Calu3 (cell line): ENCODE measurements around the gene SNTG2. TPM values are rescaled to one million over a fixed set of nuclear protein-coding genes. Genes with fewer than 3 reads are reported as not detected.

Source experiments
- BruUV-seq: library from RNA; stranded (reverse); fragments of 400-500 nt; replicated peaks from 2 replicates; lab custom pipeline; 2021; lab: Mats Ljungman, UMichigan
- CTCF ChIA-PET: fragments of 300-600 bp; sonication (Branson Sonifier 250); formaldehyde crosslinking; loops from one replicate; lab custom pipeline; 2022; ENCODE audit warnings: antibody characterized with exemption; lab: Charles Lee
- DNase-seq: peaks from one replicate; pipeline ENCODE4 v3.0.0; 2022
- H3K27ac Mint-ChIP-seq: one replicate; pipeline ENCODE4 v1.8.0; 2022; ENCODE audit warnings: mixed read lengths; ENCODE audit not compliant: unreplicated experiment
- H3K27me3 Mint-ChIP-seq: one replicate; pipeline ENCODE4 v1.8.0; 2022; ENCODE audit warnings: mixed read lengths; ENCODE audit not compliant: unreplicated experiment
- H3K36me3 Mint-ChIP-seq: one replicate; pipeline ENCODE4 v1.8.0; 2022; ENCODE audit warnings: mild to moderate bottlenecking, moderate library complexity, mixed read lengths; ENCODE audit not compliant: insufficient read depth, unreplicated experiment
- H3K4me1 Mint-ChIP-seq: one replicate; pipeline ENCODE4 v1.8.0; 2022; ENCODE audit warnings: mild to moderate bottlenecking, low read depth, mixed read lengths; ENCODE audit not compliant: unreplicated experiment
- H3K4me3 Mint-ChIP-seq: one replicate; pipeline ENCODE4 v1.8.0; 2022; ENCODE audit warnings: mild to moderate bottlenecking, low read depth, moderate library complexity, mixed read lengths; ENCODE audit not compliant: unreplicated experiment
- H3K9me3 Mint-ChIP-seq: one replicate; pipeline ENCODE4 v1.8.0; 2022; ENCODE audit warnings: low read depth, mixed read lengths; ENCODE audit not compliant: unreplicated experiment
- intact Hi-C: fragments of 100-400 bp; cut with micrococcal nuclease; formaldehyde crosslinking; loops from one replicate; pipeline ENCODE4 v1.10.0; 2022; ENCODE audit not compliant: unreplicated experiment
- total RNA-seq: library from RNA; stranded (reverse); gene quantifications from 2 replicates; pipeline ENCODE4 v1.2.3, GENCODE V29; 2022
- TF ChIP-seq, protein P1 (sequence below): fragments of 200-600 bp; IDR thresholded peaks from one replicate; pipeline ENCODE4 v1.8.0; 2022; ENCODE audit warnings: antibody characterized with exemption; ENCODE audit not compliant: unreplicated experiment

The SNTG2 gene
- total RNA-seq, 1 experiment from 2014 or later: not detected

GRCh38 chr2:1301056-1301455 is 350.4 kb downstream of the SNTG2 start:
- BruUV-seq: no TSS peak
- H3K27me3 Mint-ChIP-seq: no peaks in the 10 kb centered on the region
- H3K27ac Mint-ChIP-seq: no peak overlapping the region
- H3K4me3 Mint-ChIP-seq: no peak overlapping the region
- H3K36me3 Mint-ChIP-seq: no peaks in the 10 kb centered on the region
- TF ChIP-seq, protein P1, sequence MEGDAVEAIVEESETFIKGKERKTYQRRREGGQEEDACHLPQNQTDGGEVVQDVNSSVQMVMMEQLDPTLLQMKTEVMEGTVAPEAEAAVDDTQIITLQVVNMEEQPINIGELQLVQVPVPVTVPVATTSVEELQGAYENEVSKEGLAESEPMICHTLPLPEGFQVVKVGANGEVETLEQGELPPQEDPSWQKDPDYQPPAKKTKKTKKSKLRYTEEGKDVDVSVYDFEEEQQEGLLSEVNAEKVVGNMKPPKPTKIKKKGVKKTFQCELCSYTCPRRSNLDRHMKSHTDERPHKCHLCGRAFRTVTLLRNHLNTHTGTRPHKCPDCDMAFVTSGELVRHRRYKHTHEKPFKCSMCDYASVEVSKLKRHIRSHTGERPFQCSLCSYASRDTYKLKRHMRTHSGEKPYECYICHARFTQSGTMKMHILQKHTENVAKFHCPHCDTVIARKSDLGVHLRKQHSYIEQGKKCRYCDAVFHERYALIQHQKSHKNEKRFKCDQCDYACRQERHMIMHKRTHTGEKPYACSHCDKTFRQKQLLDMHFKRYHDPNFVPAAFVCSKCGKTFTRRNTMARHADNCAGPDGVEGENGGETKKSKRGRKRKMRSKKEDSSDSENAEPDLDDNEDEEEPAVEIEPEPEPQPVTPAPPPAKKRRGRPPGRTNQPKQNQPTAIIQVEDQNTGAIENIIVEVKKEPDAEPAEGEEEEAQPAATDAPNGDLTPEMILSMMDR: no peak
- no peak for DNase-seq
- intact Hi-C loops: no loop called here
- CTCF ChIA-PET: no interaction called here
- no peaks in the 10 kb centered on the region for H3K4me1 Mint-ChIP-seq
- peaks cover 21% of the 10 kb centered on the region for H3K9me3 Mint-ChIP-seq

DNA sequence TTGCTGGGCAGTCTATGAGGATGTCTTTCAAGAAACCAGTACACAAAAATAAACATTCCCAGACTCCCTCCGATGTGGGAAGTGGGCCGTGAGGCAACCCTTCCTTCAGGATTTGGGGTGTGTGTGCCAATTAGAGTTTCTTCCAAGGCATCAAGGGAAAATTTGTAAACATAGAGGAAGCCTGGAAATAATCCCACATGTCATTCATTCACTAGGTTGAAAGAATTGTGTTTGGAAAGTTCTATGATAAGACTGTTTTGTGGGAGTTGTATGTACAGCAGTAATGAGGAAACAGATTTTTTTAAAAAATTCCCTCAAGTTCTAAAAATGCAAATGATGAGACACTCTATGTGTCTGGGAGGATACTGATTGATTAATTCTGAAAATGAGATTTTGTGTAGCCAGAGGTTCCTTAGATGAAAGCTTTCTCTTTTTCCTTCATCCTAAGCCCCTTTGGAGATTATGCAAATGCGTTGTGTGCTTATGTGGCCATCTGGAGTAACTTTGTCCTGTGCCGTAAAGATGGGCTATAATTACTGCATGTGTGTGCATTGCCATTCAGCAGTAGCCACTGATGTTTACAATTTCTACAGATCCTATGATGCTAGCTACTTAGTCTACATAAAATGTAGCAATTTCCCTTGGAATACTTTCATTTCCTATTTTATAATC is 354.8 kb downstream of the SNTG2 start:
- no peak for DNase-seq
- Mint-ChIP-seq H3K4me3 (no peak overlapping the region), H3K27me3 (no peaks in the 10 kb centered on the region), H3K27ac (no peak overlapping the region), H3K36me3 (no peaks in the 10 kb centered on the region), H3K9me3 (peaks cover 32% of the 10 kb centered on the region), H3K4me1 (no peaks in the 10 kb centered on the region)
- CTCF ChIA-PET: no interaction called here
- BruUV-seq: no TSS peak
- intact Hi-C loops: no loop called here
- TF ChIP-seq, protein P1: no peak

DNA sequence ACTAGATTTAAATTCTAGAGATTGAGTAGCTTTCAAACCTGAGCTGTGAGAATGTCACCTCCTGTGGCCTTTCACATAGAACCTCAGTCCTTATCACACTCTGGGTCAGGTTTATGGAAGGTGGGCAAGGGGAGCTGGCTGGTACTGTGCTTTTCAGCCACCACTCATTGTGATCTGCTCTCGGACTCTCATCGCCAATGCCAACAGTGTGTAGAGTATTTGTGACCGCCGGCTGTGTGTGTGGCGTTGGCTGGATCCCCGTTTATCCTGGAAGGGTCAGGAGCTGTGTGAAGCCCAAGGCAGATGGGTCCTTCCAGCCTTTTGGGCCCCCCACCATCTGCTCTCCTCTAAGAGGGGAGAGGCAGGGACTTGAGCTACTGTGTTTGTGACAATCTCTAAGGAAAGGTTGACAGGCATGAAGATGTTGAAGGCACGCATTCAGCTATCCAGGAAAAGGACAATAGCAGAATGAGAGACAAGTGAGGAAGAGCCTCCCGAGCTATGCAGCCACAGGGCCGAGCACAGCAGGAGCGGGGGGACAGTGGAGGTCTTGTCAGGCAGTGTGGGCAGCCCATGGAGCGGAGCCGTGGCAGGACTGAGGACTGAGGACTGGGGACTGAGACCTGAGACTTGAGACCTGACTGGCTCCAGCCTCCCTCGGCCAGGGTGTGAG is 355.5 kb downstream of the SNTG2 start:
- intact Hi-C loops: no loop called here
- DNase-seq: no peak
- no peaks in the 10 kb centered on the region for H3K36me3 Mint-ChIP-seq
- peaks cover 31% of the 10 kb centered on the region for H3K9me3 Mint-ChIP-seq
- H3K27ac Mint-ChIP-seq: no peak overlapping the region
- H3K27me3 Mint-ChIP-seq: no peaks in the 10 kb centered on the region
- no peak overlapping the region for H3K4me3 Mint-ChIP-seq
- CTCF ChIA-PET: no interaction called here
- no peaks in the 10 kb centered on the region for H3K4me1 Mint-ChIP-seq
- TF ChIP-seq, protein P1: no peak
- BruUV-seq: no TSS peak

DNA sequence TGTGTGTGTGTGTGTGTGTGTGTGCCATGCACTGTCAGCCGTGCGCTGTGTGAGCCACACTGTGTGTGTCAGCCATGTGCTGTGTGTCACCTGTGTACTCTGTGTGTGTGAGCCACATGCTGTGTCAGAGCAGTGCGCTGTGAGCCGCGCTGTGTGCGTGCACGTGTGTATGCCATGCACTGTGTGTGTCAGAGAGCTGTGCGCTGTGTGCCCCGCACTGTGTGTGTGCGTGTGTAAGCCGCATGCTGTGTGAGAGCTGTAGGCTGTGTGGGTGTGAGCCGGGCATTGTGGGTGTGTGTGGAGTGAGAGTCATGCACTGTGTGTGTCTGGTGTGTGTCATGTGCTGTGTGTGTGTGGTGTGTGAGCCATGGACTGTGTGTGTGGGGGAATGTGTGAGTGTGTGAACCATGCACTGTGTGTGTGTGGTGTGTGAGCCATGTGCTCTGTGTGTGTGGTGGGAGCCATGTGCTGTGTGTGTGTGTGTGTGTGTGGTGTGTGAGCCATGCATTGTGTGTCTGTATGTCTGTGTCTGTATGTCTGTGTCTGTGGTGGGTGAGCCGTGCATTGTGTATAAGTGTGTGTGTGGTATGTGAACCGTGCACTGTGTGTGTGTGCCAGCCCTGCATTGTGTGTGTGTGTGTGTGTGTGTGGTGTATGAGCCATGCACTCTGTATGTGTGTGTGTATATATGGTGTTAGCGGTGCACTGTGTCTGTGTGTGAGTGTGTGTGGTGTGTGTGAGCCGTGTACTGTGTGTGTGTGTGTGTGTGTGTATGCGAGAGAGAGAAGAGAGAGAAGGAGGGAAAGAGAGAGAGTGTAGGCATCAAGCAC is 356.3 kb downstream of the SNTG2 start:
- H3K9me3 Mint-ChIP-seq: peaks cover 30% of the 10 kb centered on the region
- TF ChIP-seq, protein P1: no peak
- CTCF ChIA-PET: no interaction called here
- no peak overlapping the region for H3K27ac Mint-ChIP-seq
- intact Hi-C loops: no loop called here
- H3K36me3 Mint-ChIP-seq: no peaks in the 10 kb centered on the region
- H3K27me3 Mint-ChIP-seq: no peaks in the 10 kb centered on the region
- no peak for DNase-seq
- no TSS peak for BruUV-seq
- H3K4me3 Mint-ChIP-seq: no peak overlapping the region
- H3K4me1 Mint-ChIP-seq: no peaks in the 10 kb centered on the region
